GM21576 (cell line): ENCODE measurements around the gene AGBL4.

Experiments
- ATAC-seq: cut with Tn5 transposase; IDR thresholded peaks from one replicate; pipeline ENCODE4 v1.9.1; 2021; ENCODE audit warnings: mild to moderate bottlenecking, moderate library complexity; ENCODE audit not compliant: unreplicated experiment

The AGBL4 gene

GRCh38 chr1:48741380-48741779 is 1282.4 kb downstream of the AGBL4 start:
- no peak for ATAC-seq

- no peak for ATAC-seq
Observed at GRCh38 chr1:48740621-48741020, 1283.1 kb downstream of the AGBL4 start.

- no peak for ATAC-seq
Observed at GRCh38 chr1:48739091-48739490, 1284.7 kb downstream of the AGBL4 start.

- no peak for ATAC-seq
Observed at GRCh38 chr1:48738356-48738755, 1285.4 kb downstream of the AGBL4 start.

- no peak for ATAC-seq
Observed at GRCh38 chr1:48735796-48736195, 1288.0 kb downstream of the AGBL4 start.

GRCh38 chr1:48730164-48730910 is 1293.4 kb downstream of the AGBL4 start:
- no peak for ATAC-seq

GRCh38 chr1:48728584-48728983 is 1295.2 kb downstream of the AGBL4 start:
- no peak for ATAC-seq

GRCh38 chr1:48726557-48727215 is 1297.1 kb downstream of the AGBL4 start:
- ATAC-seq = no peak

GRCh38 chr1:48726139-48726538 is 1297.6 kb downstream of the AGBL4 start:
- no peak for ATAC-seq

GRCh38 chr1:48725341-48726046 is 1298.3 kb downstream of the AGBL4 start:
- no peak for ATAC-seq

GRCh38 chr1:48720929-48721328 is 1302.8 kb downstream of the AGBL4 start:
- ATAC-seq = no peak

- ATAC-seq = no peak
Observed at GRCh38 chr1:48718705-48719104, 1305.0 kb downstream of the AGBL4 start.

GRCh38 chr1:48718116-48718630 is 1305.6 kb downstream of the AGBL4 start:
- ATAC-seq = no peak

- no peak for ATAC-seq
Observed at GRCh38 chr1:48717082-48717481, 1306.7 kb downstream of the AGBL4 start.

GRCh38 chr1:48715921-48716320 is 1307.8 kb downstream of the AGBL4 start:
- ATAC-seq = no peak

GRCh38 chr1:48710915-48711314 is 1312.8 kb downstream of the AGBL4 start:
- ATAC-seq = no peak

- no peak for ATAC-seq
Observed at GRCh38 chr1:48710318-48710717, 1313.4 kb downstream of the AGBL4 start.

- no peak for ATAC-seq
Observed at GRCh38 chr1:48704736-48705135, 1319.0 kb downstream of the AGBL4 start.

GRCh38 chr1:48701445-48701844 is 1322.3 kb downstream of the AGBL4 start:
- no peak for ATAC-seq

GRCh38 chr1:48697066-48697707 is 1326.6 kb downstream of the AGBL4 start:
- ATAC-seq = peak; percentile 80

GRCh38 chr1:48695161-48695560 is 1328.6 kb downstream of the AGBL4 start:
- no peak for ATAC-seq
